ENCODE results near the gene PRDM15. TPM values are rescaled to one million over a fixed set of nuclear protein-coding genes. Genes with fewer than 3 reads are reported as not detected.

The PRDM15 gene
- total RNA-seq, 1 experiment from 2014 or later = 9.8 TPM

GRCh38 chr21:41845310-41846032, 33.7 kb downstream of the PRDM15 start:
- POLR2A ChIA-PET = no interaction called here
- Histone ChIP-seq H3K27ac (ENCODE audit: low read depth, low read length) (no peak overlapping the region; the same call in 1 of the 2 replicates), H3K36me3 (ENCODE audit: control insufficient read depth in 1 of 2, insufficient read depth in 2 of 2, low read length in 2 of 2) (0 out of 4 replicates have a peak, but pooled peaks cover 0 to 5% of the 10 kb centered on the region in 2 experiments)

More at GRCh38 chr21:41845310-41846032, 33.7 kb downstream of the PRDM15 start:
- Histone ChIP-seq H3K9me3 (ENCODE audit: control insufficient read depth in 1 of 2, insufficient read depth in 1 of 2, low read depth in 1 of 2, low read length in 2 of 2) (peaks cover 5 to 11% of the 10 kb centered on the region in 2 experiments; a peak in 3 of 4 replicates), H3K4me1 (ENCODE audit: control insufficient read depth in 1 of 2, insufficient read depth in 2 of 2, low read length in 2 of 2) (peaks cover 3 to 21% of the 10 kb centered on the region in 2 experiments; a peak in 2 of 4 replicates), H3K4me3 (replicated peaks in 1 of 2; ENCODE audit: low read depth in 1 of 2, low read length in 2 of 2) (no peak overlapping the region), H3K79me2 (ENCODE audit: insufficient read depth, low read length) (no peaks in the 10 kb centered on the region), H3K4me2 (ENCODE audit: low read length) (no peak overlapping the region), H4K20me1 (ENCODE audit: insufficient read depth) (no peaks in the 10 kb centered on the region), H3K9ac (ENCODE audit: low read length) (no peak overlapping the region), H3K9me2 (ENCODE audit: insufficient read depth) (no peaks in the 10 kb centered on the region), H3K27me3 (ENCODE audit: insufficient read depth, low read length) (no peaks in the 10 kb centered on the region), H2AFZ (ENCODE audit: low read depth, low read length, poor library complexity, severe bottlenecking) (no peak overlapping the region)
- TF ChIP-seq TCF7L2 (IDR thresholded peaks at IDR 0.05; ENCODE audit: borderline replicate concordance, extremely low read depth, insufficient read depth, insufficient read length) (no peak), SRF (IDR thresholded peaks at IDR 0.05; ENCODE audit: low read depth) (no peak), ZBTB33 (IDR thresholded peaks at IDR 0.05; ENCODE audit: extremely low read depth, insufficient replicate concordance, low read length) (no peak), EZH2 (IDR thresholded peaks at IDR 0.05) (no peak), SP1 (IDR thresholded peaks at IDR 0.05; ENCODE audit: low read depth) (no peak), ZNF274 (IDR thresholded peaks at IDR 0.05; ENCODE audit: low read depth, low read length) (no peak), SIN3A (IDR thresholded peaks at IDR 0.05; ENCODE audit: low read depth) (no peak), YY1 (IDR thresholded peaks at IDR 0.05; ENCODE audit: extremely low read depth, insufficient replicate concordance, low read depth, low read length) (no peak), POLR2A (IDR thresholded peaks at IDR 0.05; ENCODE audit: borderline replicate concordance, extremely low read depth, insufficient read depth, insufficient read length) (no peak), EGR1 (IDR thresholded peaks at IDR 0.05; ENCODE audit: low read depth) (no peak), ELF1 (IDR thresholded peaks at IDR 0.05; ENCODE audit: borderline replicate concordance, low read depth) (no peak), EZH2phosphoT487 (IDR thresholded peaks at IDR 0.05; ENCODE audit: borderline replicate concordance) (no peak), ZFX (IDR thresholded peaks at IDR 0.05) (no peak), ATF3 (IDR thresholded peaks at IDR 0.05) (no peak), JUND (IDR thresholded peaks at IDR 0.05) (no peak)
- TF ChIP-seq, protein P1, sequence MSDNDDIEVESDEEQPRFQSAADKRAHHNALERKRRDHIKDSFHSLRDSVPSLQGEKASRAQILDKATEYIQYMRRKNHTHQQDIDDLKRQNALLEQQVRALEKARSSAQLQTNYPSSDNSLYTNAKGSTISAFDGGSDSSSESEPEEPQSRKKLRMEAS (IDR thresholded peaks at IDR 0.05) = no peak
- BruUV-seq (replicated peaks) = no TSS peak
- DNase-seq (ENCODE audit: low read depth, low spot score) (no peak), ATAC-seq (no peak)
- intact Hi-C loops (cut with micrococcal nuclease) = no loop called here
- ChIA-PET CTCF (no interaction called here), RAD21 (ENCODE audit: low non-redundant PET in 1 of 2, low total read pairs in 2 of 2, uncharacterized antibody in 2 of 2, unreplicated experiment in 2 of 2) (no interaction called here)
